CMK (cell line): ENCODE results near the gene TRIM2.

Experiments used
- DNase-seq: peaks from one replicate; pipeline ENCODE4 v3.0.0-alpha.2; 2010; ENCODE audit warnings: low read depth

TRIM2 gene

GRCh38 chr4:153384160-153384559, 179.9 kb downstream of the TRIM2 start:
- DNase-seq, result no peak

- no peak for DNase-seq
These were observed 181.5 kb downstream of the TRIM2 start for GRCh38 chr4:153385784-153386183.

- no peak for DNase-seq
These were observed 183.7 kb downstream of the TRIM2 start for GRCh38 chr4:153387981-153388380.
